NCI-H2227 (cell line): ENCODE results near the gene PPP1R15B.

ENCODE experiments used
- DNase-seq: peaks from one replicate; lab custom pipeline; 2025; ENCODE audit not compliant: unreplicated experiment; lab: John Stamatoyannopoulos, UW

Gene PPP1R15B

DNA sequence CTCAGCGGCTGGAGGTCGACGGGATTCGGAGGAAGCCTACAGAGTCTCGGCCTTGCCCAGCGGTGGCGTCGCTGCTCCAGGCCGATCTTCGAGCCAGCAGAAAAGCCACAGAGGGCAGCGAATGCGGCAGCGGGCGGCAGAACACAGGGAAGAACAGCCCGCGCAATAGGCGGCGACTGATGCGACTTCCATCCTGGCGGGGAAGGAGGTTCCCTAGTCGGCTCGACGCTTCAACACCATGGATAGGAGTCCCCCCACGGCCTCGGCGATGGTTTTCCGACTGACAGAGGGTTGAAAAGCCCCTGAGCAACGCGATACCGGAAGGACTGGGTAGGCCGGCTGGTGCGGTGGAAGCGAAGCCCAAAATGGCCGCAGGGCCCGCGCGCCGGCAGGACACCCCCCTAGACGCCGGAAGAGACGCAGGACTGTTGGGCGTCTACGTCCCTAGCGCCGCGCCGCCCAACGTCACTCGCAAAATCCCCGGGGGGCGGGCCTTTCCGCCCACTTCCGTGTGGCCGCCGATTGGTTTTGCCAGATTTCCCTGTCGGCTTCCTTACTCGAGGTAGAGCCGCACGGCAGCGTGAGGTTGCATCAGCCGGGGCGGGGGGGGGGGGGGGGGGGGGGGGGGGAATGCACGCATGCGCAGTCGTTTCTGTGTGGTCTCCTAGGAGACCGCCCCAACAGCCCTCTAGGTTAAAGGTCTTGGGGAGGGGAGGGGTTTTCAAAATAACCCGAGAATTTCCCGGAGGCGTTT lies at the start of gene PPP1R15B:
Gene PPP1R15B, minus strand, starts transcription at position 367 of the 754 bp plus-strand sequence. CDS start 406 bp downstream, outside the sequence.
- DNase-seq: peak; percentile 99

DNA sequence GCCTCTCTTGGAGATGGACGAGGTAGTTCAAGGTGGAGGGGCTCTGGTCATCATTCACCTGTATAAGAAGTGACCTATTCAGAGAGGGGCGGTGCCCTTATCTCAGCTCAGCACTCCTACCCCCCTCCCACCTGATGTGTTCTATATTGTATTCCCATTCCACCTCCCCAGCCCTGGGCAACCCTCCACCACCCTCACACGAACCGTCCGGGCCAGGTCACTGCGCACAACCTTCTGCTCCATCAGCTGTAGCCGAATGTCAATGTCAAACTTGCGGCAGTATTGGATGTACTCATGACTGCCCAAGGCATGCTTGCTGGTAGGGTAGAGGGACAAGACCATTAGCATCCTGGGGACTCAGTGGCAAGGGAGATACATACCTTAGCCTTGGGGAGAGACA lies 48.7 kb upstream of the PPP1R15B start:
- no peak for DNase-seq

DNA sequence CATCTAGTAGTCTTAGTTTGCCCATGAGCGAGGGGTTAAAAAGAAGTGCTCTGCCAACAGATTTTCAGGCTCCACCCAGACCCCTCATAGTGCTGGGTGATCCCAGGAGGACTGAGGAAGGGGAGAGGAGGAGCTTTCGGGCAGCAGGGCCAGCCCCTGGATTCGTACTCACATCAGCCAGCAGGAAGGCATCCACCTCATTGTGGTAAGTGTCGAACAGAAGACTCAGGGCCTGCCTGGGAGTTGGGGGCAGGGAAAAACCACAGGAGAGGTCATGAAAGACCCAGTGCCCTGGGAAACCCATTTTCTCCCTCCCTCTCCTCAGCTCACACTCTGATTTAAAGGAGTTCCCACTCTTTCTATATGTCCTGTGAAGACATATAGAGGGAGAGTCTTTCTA lies 48.1 kb upstream of the PPP1R15B start:
- no peak for DNase-seq

DNA sequence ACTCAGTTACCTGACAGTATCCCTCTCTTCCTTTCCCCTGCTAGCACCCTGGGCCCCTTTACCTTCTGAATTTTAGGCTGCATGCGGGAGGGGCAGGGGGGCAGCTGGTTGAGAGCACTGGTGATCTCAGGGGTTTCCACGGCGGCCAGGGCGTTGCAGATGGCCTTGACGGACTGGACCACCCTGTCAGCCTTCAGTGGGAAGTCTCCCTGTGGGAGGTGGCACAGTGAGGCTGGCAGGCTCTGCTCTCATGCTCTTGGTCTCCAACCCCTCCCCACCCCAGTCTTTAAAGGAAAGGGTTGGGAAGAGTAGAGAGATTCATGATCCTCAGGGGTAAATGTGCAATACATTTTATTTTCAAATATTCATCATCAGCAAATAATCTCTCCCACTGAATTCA lies 46.0 kb upstream of the PPP1R15B start:
- no peak for DNase-seq

DNA sequence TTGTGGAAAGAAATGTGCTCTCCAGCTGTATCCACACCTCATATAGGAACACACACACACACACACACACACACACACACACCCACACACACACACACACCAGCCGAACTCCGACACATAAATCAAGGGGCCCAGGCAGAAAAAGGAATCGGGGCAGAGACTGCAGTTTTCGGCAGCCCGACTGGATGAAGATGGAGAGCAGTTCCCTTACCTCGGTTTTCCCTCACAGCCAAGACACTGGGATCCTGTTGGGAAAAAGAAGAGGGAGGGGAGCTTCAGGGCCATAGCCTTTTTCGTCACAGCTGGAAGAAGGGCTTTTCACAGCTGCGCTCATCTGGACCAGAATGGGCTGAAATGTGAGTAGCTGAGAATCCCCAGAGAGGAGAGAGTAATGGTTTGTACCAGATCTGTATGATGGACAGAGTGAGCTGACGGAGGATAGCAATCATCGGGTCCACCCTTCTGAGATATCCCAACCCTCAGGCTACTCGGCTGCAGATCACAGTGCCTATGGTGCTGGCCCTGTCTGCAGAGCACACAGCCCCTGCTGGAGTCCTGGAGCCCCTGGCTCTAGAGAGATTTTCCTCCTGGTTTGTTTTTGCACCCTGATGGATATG lies 45.3 kb upstream of the PPP1R15B start:
- no peak for DNase-seq

DNA sequence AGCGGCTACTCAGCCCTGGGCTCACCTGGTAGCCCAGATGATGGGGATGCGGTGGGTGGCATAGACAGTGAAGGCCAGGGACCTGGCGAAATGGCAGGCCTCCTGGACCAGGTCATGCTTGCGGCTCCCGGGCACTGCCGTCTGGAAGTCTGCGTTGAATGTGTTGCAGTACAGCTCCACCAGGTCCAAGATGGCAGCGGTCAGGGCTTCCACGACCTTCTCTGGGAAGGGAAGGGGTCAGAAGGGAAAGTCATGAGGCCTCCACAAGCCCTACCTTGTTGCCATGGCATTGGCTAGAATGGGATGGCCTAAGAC lies 44.2 kb upstream of the PPP1R15B start:
- DNase-seq: no peak

DNA sequence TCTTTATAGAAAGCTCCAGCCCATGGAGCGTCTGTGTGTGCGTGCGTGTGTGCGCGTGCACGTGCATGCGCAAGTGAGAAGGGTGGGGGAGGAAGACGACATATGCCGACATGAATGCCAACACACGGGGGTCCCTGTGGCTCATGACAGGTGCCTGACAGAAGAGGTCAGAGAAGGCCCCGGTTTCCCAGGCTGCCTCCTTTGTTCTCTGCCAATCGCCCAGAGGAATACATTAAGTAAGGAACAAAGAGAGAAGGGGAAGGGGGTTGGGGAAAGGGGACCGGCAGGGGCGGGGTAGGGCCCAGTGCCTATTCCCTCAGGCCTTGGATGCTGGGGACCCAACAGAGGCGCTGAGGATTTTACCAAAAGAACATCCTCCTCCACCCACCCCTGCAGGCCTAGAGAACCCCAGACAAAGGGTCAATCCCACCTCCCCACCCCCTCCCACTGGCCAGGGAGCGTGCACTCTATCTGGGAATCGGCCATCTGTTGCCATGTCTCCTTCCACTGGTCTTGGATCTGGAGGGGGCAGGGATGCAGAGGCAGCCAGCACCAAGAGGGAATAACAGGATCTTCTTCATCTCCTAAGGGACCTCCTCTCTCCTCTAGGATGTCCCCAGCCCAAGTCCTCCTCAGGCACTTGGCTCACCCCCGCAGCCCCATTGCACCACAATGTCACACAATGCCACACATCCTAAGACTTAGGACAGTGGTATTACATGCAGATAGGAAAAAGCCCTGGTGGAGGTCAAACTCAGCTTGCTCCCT lies 43.6 kb upstream of the PPP1R15B start:
- DNase-seq: no peak

DNA sequence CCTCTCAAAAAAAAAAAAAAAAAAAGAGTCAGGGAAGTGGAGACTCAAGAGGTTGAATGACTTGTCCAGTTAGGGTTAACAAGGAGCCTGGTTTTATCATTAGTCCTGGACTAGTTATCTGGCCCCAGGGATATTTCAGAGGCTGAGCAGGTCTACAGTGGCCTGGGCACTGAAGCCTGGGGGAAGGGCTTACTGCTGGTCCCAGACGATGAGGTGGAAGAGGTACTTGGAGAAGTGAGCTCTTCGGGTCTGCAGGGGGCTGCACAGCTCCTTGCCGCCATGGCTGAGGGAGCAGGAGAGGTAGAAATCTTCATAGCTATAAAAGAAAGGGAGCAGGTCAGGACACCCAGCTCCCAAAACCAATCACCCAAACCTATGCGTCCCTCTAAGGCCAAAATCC lies 42.9 kb upstream of the PPP1R15B start:
- DNase-seq: no peak

DNA sequence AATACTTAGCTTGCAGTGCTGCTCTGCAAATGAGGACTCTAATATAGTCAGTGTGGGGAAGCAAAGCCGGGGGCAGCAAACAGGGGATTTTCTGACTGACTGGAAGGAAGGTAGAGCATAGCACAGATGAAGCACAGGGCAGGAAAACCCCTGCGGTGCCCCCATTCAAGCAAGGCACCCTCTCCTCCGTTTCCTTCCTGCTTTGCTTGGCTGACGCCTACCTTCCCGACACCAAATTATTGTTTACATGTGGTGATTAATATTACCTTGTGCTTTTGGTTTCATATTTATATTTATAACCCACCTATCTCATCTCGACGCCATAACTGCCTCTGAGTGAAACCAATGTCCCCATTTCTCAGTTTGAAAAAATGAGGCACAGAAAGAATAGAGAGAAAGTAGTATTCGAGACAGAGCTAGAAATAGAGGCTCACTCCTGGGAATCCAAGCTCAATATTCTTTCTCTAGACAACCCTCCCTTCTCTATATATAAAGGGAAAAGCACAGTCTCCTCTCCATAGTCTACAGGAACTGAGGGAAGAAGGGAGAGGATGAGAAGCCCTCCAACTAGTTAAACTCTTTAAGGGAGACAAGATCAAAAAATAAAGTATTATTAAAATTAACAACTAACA lies 41.6 kb upstream of the PPP1R15B start:
- no peak for DNase-seq

DNA sequence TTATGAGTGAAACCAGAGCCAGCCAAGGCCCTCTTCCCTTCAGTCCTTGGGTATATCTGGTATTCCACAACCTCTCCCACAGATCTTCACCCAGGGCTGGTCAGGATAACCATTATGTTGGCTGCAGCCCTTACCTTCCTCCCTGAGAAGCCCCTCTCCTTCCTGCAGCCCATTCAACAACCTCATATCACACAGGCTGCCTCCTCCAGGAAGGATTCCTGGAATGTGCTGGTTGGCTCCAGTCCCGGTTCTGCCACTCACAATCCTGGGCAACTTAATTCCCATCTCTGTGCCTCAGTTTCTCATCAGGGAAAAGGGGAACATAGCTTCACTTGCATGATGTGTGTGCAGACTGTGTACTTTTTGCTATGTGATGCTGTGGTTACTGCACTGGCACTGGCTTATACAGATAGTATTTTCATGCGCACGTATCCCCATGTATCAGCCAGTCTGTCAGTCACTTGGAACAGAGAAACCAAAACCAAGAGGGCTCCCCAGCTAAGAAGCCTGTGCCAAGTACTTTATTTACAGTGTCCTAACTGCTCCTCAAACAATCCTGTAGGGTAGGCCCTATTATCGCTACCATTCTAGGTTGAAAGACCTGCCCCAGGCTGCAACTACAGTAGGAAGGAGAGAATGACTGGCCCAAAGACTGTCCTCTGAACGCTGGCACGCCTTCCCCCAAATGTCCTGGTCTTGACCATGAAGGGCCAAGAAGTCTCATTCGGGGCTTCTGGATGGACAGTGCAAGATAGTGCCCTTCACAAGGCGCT lies 39.9 kb upstream of the PPP1R15B start:
- DNase-seq: no peak

DNA sequence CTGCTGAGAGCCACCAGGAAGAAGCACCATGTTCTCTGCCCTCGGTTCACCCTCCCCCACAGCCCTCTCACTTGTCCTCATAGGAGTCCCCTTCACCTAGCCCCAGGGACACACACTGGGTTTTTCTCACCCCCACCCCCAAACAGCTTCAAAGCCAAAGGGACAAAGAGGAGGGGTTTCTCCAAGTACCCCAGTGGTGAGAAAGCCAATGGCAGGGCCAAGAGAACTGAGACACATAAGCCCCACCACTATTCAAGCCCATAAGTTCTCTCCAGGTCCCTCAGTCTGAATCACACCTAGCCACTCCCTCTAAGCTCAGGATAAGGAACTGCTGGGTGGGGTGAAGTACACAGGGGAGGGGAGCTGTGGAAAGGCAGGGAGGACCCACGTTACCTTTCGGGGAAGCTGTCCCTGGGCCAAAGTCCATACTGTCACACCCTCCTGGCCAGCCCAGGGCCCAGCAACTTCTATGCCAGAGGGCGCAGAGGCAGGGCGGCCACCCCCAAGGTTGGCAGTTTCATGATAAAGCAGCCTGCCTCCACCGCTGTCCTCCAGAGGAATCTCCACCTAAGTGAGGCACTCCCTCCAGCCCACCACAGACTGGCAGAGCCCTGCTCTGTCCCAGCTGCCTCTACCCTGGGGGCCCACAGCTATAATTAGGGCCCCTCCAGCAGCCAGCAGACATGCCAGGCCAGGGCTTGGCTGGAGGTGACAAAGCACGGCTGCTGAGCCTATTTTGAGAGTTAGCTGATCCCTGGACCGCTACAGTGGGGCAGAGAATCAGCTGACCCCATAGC lies 39.0 kb upstream of the PPP1R15B start:
- no peak for DNase-seq

DNA sequence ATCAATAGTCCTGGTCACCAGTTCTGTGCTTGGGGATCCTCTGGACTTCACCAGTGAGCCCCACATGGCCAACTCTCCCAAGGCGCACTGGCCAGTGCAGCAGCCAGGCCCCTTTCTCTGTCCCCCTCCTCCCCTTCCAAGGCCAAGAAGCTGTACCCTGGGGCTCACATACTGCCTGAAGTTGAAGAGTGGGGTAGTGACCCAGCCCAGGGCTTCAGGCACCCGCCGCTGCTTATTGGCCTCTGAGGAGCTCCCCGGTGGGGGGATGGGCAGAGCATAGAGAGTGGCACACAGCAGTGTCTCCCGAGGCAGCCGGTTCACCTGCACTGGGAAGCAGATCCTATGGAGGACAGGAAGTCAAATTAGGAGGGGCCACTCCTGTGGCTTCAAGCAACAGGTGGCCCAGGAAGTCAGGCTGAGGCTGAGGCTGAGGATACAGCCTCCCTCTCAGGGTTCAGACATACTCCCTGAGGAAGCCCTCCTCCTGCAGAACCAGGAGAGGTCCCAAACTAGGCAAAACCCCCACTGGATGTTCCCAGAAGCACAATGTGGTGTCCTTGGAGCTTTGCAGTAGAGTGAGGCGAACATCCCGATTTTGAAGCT lies 38.2 kb upstream of the PPP1R15B start:
- no peak for DNase-seq

DNA sequence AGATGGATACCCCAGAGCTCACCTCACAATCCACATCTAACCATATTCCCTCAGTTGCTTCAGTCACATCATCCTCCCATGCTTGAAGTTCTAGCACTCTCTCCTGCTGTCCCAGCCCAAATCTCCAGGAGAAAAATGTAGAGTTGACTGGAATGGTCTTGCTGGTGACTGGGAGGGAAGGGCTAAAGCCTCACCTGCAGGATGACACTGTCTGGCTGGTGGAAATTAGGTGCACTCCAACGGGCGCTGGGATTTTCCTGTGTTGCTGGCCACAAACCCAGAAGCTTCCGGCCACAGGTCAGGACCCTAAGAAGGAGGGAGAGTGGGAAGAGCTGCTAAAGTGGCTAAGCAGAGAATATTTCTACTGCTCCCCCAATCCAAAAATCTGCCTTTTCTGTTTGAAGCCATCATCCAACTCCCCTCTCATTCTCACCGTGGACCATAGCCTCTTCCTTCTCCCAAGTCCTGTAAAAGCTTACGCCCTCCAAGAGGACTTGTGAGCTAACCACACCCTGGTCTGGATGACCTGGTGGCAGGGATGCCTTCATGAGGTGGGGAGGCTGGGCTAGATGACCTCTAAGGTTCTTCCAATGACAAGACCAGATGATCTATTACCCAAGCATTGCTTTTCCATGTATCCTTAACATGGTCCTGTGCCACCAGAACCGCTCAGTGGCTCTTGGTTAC lies 37.5 kb upstream of the PPP1R15B start:
- DNase-seq: no peak

DNA sequence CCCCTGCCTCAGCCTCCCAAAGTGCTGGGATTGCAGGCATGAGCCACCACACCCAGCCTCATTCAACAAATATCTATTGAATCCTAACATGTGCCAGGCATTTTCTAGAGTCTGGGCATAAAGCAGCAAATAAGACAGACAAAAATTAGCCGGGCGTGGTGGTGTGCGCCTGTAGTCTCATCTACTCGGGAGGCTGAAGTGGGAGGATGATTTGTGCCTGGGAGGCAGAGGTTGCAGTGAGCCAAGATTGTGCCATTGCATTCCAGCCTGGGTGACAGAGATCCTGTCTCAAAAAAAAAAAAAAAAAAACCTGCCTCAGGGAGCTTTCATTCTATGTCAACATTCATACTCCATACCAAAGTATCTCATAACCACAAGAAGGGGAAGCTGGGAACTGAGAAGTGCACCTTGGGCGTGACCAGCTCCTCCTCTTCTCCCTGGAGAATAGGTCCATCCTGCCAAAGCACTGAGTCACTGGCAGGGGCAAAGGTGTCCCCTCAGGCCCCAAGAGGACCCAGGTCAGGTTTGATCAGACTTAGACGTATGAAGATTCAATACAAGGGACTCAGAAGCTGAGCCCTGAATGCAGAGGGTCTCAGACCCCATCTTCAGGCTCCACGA lies 36.8 kb upstream of the PPP1R15B start:
- DNase-seq: no peak

DNA sequence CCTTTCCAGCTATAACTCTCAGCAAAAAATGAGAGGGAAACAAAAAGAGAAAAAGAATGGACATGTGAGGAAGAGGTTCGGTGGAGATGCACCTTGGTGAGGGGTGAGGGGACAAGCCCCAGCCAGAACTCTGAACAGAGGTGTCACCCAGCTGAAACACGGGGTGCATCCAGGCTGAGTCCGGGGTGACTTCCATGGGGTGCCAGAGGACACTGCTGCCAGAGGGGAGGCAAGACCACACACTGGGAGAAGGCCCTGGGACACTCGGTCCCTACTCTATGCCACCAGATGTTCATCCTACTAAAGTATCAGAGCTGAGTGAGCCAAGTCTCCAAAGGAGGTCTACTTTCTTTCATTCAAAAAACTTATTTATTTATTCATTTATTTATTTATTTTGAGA lies 36.1 kb upstream of the PPP1R15B start:
- DNase-seq: no peak

DNA sequence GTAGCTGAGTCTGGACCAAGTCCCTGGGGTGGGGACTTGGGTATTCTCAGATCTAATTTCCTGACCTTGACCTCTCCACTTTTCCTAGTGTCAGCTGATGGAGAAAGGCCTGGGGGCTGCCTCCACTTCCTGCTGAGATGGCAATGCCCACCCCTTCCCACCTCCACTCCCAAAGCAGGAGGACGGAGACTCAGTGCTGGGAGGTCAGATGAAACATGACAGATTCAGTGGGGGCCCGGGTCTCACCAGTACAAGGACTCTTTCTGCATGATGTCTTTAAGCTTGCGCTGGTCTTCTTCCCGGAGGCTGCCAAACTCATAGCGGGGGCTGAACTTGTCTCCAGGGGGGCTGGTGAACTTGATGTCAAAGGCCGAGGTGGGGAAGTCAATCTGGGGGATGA lies 35.6 kb upstream of the PPP1R15B start:
- no peak for DNase-seq

DNA sequence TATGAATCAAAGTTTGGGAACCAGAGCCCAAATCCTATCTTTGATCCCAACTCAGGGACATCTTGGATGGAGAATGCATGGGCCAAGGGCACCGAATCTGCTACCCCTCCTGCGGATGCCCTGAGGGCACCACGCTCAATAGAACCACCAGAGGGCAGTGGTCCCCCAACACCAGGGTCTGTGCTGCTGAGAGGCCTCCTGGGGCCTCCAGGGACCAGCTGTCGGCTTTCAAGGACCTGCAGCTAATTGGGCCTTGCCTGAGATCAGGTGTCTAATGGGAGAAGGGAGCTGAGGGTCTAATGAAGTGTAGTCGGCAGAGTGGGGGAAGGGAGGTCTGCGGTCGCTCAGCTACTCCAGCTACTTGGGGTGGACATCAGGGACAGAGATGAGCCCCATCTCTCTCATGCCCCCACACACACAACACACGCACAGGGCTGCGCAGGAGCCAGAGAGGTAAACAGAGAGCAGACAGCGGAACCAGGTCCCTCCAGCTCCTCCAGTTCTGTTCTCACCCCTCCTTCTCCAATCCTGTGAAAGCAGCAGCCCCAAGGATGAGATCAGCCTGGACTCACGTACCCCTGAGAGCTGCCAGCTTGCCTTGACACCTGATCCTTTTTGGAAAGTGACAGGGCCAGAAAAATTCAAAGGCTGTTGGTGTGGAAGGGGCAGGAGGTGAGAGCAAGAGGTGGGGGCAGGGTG lies 34.9 kb upstream of the PPP1R15B start:
- peak; percentile 92 for DNase-seq

DNA sequence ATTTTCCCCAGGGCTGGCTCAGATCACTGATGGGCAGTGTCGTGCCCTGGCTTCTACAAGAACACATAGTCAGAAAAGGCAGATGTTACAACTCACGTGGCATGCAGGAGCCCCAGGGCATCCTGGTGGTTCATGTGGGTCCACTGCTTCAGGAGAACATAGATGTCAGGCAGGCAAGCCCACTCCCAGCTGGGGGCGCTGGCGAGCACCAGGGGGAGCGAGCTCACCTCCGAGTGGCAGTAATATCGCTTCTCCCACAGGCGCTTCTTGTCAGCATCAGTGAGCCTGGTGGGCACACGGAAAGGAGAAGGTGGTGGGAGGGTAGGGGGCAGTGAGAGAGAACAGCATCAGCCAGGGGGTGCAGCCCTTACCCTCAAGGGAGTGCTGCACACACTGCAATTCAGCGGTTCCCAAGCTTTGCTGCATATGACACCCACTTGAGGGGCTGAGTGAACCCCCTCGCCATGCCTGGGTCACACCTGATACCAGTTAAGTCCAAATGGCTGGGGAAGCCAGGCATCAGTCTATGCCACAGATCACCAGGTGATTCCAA lies 34.3 kb upstream of the PPP1R15B start:
- peak; percentile 73 for DNase-seq
